HepG2 (cell line): Measurements from ENCODE around the gene UBXN1. TPM values are rescaled to one million over a fixed set of nuclear protein-coding genes. Genes with fewer than 3 reads are reported as not detected.
A peak's percentile ranks its signal among the peaks of the same experiment; 100 is the strongest.

Source experiments
- ATAC-seq: fragments of 200-7000 bp; cut with Tn5 transposase; 3 replicates; pipeline ENCODE4 v1.9.1; 2020; ENCODE audit warnings: mild to moderate bottlenecking, moderate library complexity
- BruUV-seq: library from RNA; stranded (reverse); fragments of 400-500 nt; replicated peaks from 2 replicates; lab custom pipeline; 2021; lab: Mats Ljungman, UMichigan
- CTCF ChIA-PET: fragments of 300-600 bp; formaldehyde crosslinking; extraction: SDS; loops from one replicate; lab custom pipeline; 2021; ENCODE audit warnings: low total read pairs, inconsistent platforms, low intra/inter-chr PET ratio; lab: Yijun Ruan, JAX
- POLR2A ChIA-PET: fragments of 350-600 bp; sonication (Branson Sonifier 250); formaldehyde crosslinking; loops from one replicate; lab custom pipeline; 2020; ENCODE audit warnings: antibody characterized with exemption, inconsistent platforms; lab: Yijun Ruan, JAX
- DNase-seq: peaks from one replicate; pipeline ENCODE4 v3.0.0-alpha.2; 2015; ENCODE audit warnings: low spot score
- FAIRE-seq: peaks from 3 replicates; lab custom pipeline; 2011; peaks lifted over from hg19 to GRCh38; lab: Jason Lieb, UNC
- H2AFZ ChIP-seq: one replicate; pipeline ENCODE4 v1.6.1; 2011; ENCODE audit warnings: low read length, inconsistent platforms
- H3K27ac ChIP-seq: fragments of 300-600 bp; 3 replicates; pipeline ENCODE4 v1.8.0; 2011; ENCODE audit warnings: mixed run types, mild to moderate bottlenecking, mixed read lengths, low read length, inconsistent platforms; ENCODE audit not compliant: insufficient read depth; ENCODE audit errors: extremely low read length
- H3K27me3 ChIP-seq, 2 experiments: fragments of 200-600 bp in 1 of 2; 2 replicates in 1 of 2; 3 replicates in 1 of 2; pipeline versions ENCODE4 v1.6.0 to v1.8.0; 2011; ENCODE audit warnings: low read length in 2 of 2, mild to moderate bottlenecking in 2 of 2, moderate library complexity in 2 of 2, inconsistent platforms in 1 of 2; ENCODE audit not compliant: insufficient read depth in 2 of 2, control insufficient read depth in 1 of 2
- H3K36me3 ChIP-seq, 2 experiments: fragments of 200-600 bp in 1 of 2; replicated peaks in 1 of 2; 2 replicates in 1 of 2; 3 replicates in 1 of 2; pipeline versions ENCODE4 v1.5.1 to v1.8.0; 2011; ENCODE audit warnings: low read length in 2 of 2, inconsistent platforms in 1 of 2; ENCODE audit not compliant: insufficient read depth in 2 of 2, control insufficient read depth in 1 of 2
- H3K4me1 ChIP-seq: 2 replicates; pipeline ENCODE4 v1.5.1; 2012; ENCODE audit warnings: low read length, inconsistent platforms; ENCODE audit not compliant: insufficient read depth
- H3K4me2 ChIP-seq: 2 replicates; pipeline ENCODE4 v1.6.0; 2011; ENCODE audit warnings: low read depth, low read length, inconsistent platforms
- H3K4me3 ChIP-seq, 3 experiments: fragments of 200-600 bp in 1 of 3; sonication (generic), shearing (Covaris generic) in 1 of 3; replicated peaks in 1 of 3; 2 replicates each; pipeline ENCODE4 v1.5.1; 2011 to 2016; ENCODE audit warnings: low read length in 3 of 3, inconsistent platforms in 2 of 3, low read depth in 2 of 3, mild to moderate bottlenecking in 2 of 3, control low read depth in 1 of 3, mixed read lengths in 1 of 3; ENCODE audit not compliant: insufficient read depth in 1 of 3
- H3K79me2 ChIP-seq: one replicate; pipeline ENCODE4 v1.6.1; 2011; ENCODE audit warnings: low read length, inconsistent platforms; ENCODE audit not compliant: insufficient read depth
- H3K9ac ChIP-seq: 2 replicates; pipeline ENCODE4 v1.6.0; 2011; ENCODE audit warnings: mild to moderate bottlenecking, low read depth, low read length, inconsistent platforms; ENCODE audit not compliant: insufficient read depth
- H3K9me3 ChIP-seq: 2 replicates; pipeline ENCODE4 v1.5.1; 2012; ENCODE audit warnings: mild to moderate bottlenecking, low read length
- H4K20me1 ChIP-seq: 2 replicates; pipeline ENCODE4 v1.6.0; 2011; ENCODE audit warnings: inconsistent platforms, mild to moderate bottlenecking, low read length, moderate library complexity; ENCODE audit not compliant: insufficient read depth
- AGO2 ChIP-seq: fragments of 200-400 bp; formaldehyde crosslinking; optimal IDR thresholded peaks from 2 replicates; pipeline ENCODE3; 2017; ENCODE audit warnings: mild to moderate bottlenecking, low read depth, low read length, moderate library complexity
- DNMT1 ChIP-seq: sonication (generic); formaldehyde crosslinking; IDR thresholded peaks from 2 replicates; pipeline ENCODE4 v1.5.1; 2020; ENCODE audit warnings: mild to moderate bottlenecking, missing genetic modification reagents
- PRPF4 ChIP-seq: fragments of 200-400 bp; formaldehyde crosslinking; IDR thresholded peaks from 2 replicates; pipeline ENCODE4 v1.6.1; 2016; ENCODE audit warnings: low read length, low read depth; ENCODE audit not compliant: poor library complexity, severe bottlenecking
- ZC3H13 ChIP-seq: sonication (generic); formaldehyde crosslinking; IDR thresholded peaks from 2 replicates; pipeline ENCODE4 v1.8.1; 2023; ENCODE audit warnings: mild to moderate bottlenecking, missing genetic modification reagents, moderate library complexity
- WGBS: methylation state at CpG from one replicate; pipeline ENCODE4 v1.1.6; 2017; ENCODE audit warnings: low lambda C conversion rate; 5-methylcytosine and 5-hydroxymethylcytosine counted together
- in situ Hi-C: cut with HindIII; loops from 2 replicates; pipeline ENCODE4 v1.10.0; 2017; ENCODE audit warnings: low pct_unique_long_range_greater_than_20kb; ENCODE audit not compliant: extremely low pct_ligation_motif_present
- intact Hi-C: fragments of 100-400 bp; cut with micrococcal nuclease; formaldehyde crosslinking; loops from one replicate; pipeline ENCODE4 v1.10.0; 2022; ENCODE audit not compliant: unreplicated experiment
- polyA plus RNA-seq, 8 experiments: library from polyadenylated mRNA; depleted of rRNA in 3 of 8; stranded (reverse) in 7 of 8; unstranded in 1 of 8; fragments of >200 nt; fragmentation: Illumina TruSeq in 4 of 8; extraction: Trizol in 4 of 8; gene quantifications; 2 replicates each; pipeline versions ENCODE4 v1.2.1 to v1.2.3, GENCODE V29; 2011 to 2016; ENCODE audit warnings: low read depth in 4 of 8, missing spikeins in 1 of 8, mixed read lengths in 1 of 8; ENCODE audit not compliant: insufficient read depth in 1 of 8
- total RNA-seq, 5 experiments: library from RNA; depleted of rRNA; stranded (reverse); fragments of >200 nt; fragmentation: Illumina TruSeq; extraction: Trizol; gene quantifications; 2 replicates each; pipeline ENCODE4 v1.2.3, GENCODE V29; 2016; ENCODE audit warnings: low read depth in 1 of 5

The UBXN1 gene
- total and polyA plus RNA-seq, 2 of the 13 experiments (the other 11 are each of a cell fraction or from before 2014, with no cell fraction given), result 47.5 to 52.4 TPM

DNA sequence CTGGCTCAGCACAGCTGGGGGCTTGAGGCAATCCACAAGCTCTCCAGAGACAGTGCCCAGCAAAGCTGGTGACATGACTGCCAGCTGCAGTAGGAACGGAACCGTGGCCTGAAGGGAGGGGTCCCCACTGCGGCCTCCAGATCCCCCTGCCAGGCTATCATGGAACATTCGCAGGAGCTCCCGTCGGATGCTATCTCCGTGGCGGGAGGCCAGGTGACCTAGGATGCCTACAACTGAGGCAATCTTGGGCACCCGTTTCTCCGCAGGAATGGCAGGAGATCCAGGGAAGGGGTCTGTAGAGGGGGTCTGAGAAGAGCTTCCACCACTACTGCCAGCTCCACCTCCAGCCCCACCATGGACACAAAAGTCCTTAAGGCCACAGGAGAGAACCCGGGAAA, 29.9 kb downstream of the UBXN1 start:
- FAIRE-seq, result no peak
- intact Hi-C loops (no loop called here), in situ Hi-C loops (no loop called here)

GRCh38 chr11:62648185-62648966, 30.5 kb downstream of the UBXN1 start:
- in situ Hi-C loops, result no loop called here
- BruUV-seq, result no TSS peak
- no peak for FAIRE-seq
- intact Hi-C loops, result no loop called here
- POLR2A ChIA-PET, result interaction anchor here (0.9 to 5.0 kb wide), 7 partner anchors 17 to 224 kb away, joined by 3 to 53 read pairs (median 4); partner anchors contain the start of genes B3GAT3, C11orf98, CSKMT and EEF1G
- peaks cover 4 to 24% of the 10 kb centered on the region in 2 experiments; a peak in 3 of 5 replicates for H3K36me3 ChIP-seq
- H3K9ac ChIP-seq, result no peak overlapping the region
- H3K4me2 ChIP-seq, result no peak overlapping the region
- H3K4me3 ChIP-seq, result no peak overlapping the region
- H3K79me2 ChIP-seq, result peaks cover 46% of the 10 kb centered on the region
- TF ChIP-seq PRPF4, result no peak
- peak; percentile 58 for TF ChIP-seq AGO2
- no peak overlapping the region for H3K27ac ChIP-seq
- H3K27me3 ChIP-seq, result no peaks in the 10 kb centered on the region
- no peak overlapping the region for H2AFZ ChIP-seq
- CTCF ChIA-PET, result no interaction called here
- 91% methylated on average over 4 of the region's 24 CpGs for WGBS
- no peak for ATAC-seq
- DNase-seq, result no peak
- peaks cover 8% of the 10 kb centered on the region for H4K20me1 ChIP-seq
- no peaks in the 10 kb centered on the region for H3K9me3 ChIP-seq
- H3K4me1 ChIP-seq, result peaks cover 45% of the 10 kb centered on the region

More for the DNA sequence above, 29.9 kb downstream of the UBXN1 start:
- no peaks in the 10 kb centered on the region for H3K9me3 ChIP-seq
- no peaks in the 10 kb centered on the region for H3K27me3 ChIP-seq
- H3K4me1 ChIP-seq, result peaks cover 43% of the 10 kb centered on the region
- DNase-seq (no peak), ATAC-seq (no peak)
- 93% methylated on average over 8 of the region's 11 CpGs for WGBS
- no peak overlapping the region for H3K4me2 ChIP-seq
- no peak overlapping the region for H3K27ac ChIP-seq
- peaks cover 43% of the 10 kb centered on the region for H3K79me2 ChIP-seq
- H2AFZ ChIP-seq, result no peak overlapping the region
- ChIA-PET POLR2A (interaction anchor here (0.9 to 5.0 kb wide), 7 partner anchors 16 to 224 kb away, joined by 3 to 53 read pairs (median 4); partner anchors contain the start of genes B3GAT3, C11orf98, CSKMT and EEF1G), CTCF (no interaction called here)
- H3K4me3 ChIP-seq, result no peak overlapping the region
- H3K36me3 ChIP-seq, result peaks cover 4 to 20% of the 10 kb centered on the region in 2 experiments; a peak in 3 of 5 replicates
- TF ChIP-seq AGO2 (peak; percentile 3), DNMT1 (CRISPR knock-in tag) (no peak), ZC3H13 (CRISPR knock-in tag) (0 out of 2 replicates have a peak, but pooled peaks have one; percentile 21)
- H4K20me1 ChIP-seq, result peaks cover 8% of the 10 kb centered on the region
- no peak overlapping the region for H3K9ac ChIP-seq
- BruUV-seq, result no TSS peak
